Measurements from ENCODE around the gene NXPE4.

The NXPE4 gene

GRCh38 chr11:114566276-114566675 lies 29.3 kb downstream of the NXPE4 start:
- Histone ChIP-seq H3K9me2 (ENCODE audit: low read depth, low read length) (no peaks in the 10 kb centered on the region), H3K36me3 (ENCODE audit: insufficient read depth, low read length) (no peaks in the 10 kb centered on the region), H3K4me2 (ENCODE audit: low read length) (no peak overlapping the region), H3F3A (ENCODE audit: insufficient read depth, low read length) (no peaks in the 10 kb centered on the region), H2AFZ (ENCODE audit: low read length) (no peak overlapping the region), H3K79me2 (ENCODE audit: insufficient read depth, low read length) (no peaks in the 10 kb centered on the region), H4K20me1 (ENCODE audit: insufficient read depth, low read length) (no peaks in the 10 kb centered on the region), H3K4me1 (ENCODE audit: insufficient read depth, low read length, severe bottlenecking) (no peaks in the 10 kb centered on the region), H3K9ac (ENCODE audit: low read length) (no peak overlapping the region), H3K9me3 (ENCODE audit: low read length) (no peaks in the 10 kb centered on the region), H3K27ac (ENCODE audit: low read depth, low read length, poor library complexity, severe bottlenecking) (no peak overlapping the region), H3K4me3 (ENCODE audit: low read depth, low read length, poor library complexity, severe bottlenecking) (no peak overlapping the region), H3K27me3 (ENCODE audit: insufficient read depth, low read length) (no peaks in the 10 kb centered on the region)
- no peak for TF ChIP-seq CTCF (IDR thresholded peaks at IDR 0.05; ENCODE audit: low read length)
- TF ChIP-seq EZH2 (IDR thresholded peaks at IDR 0.05; ENCODE audit: borderline replicate concordance, low read length): no peak

GRCh38 chr11:114564831-114565230 lies 30.8 kb downstream of the NXPE4 start:
- Histone ChIP-seq H3K4me3 (ENCODE audit: low read depth, low read length, poor library complexity, severe bottlenecking) (no peak overlapping the region), H3K27me3 (ENCODE audit: insufficient read depth, low read length) (no peaks in the 10 kb centered on the region), H3K4me1 (ENCODE audit: insufficient read depth, low read length, severe bottlenecking) (no peaks in the 10 kb centered on the region), H3K9ac (ENCODE audit: low read length) (no peak overlapping the region), H3K27ac (ENCODE audit: low read depth, low read length, poor library complexity, severe bottlenecking) (no peak overlapping the region), H2AFZ (ENCODE audit: low read length) (no peak overlapping the region), H3K79me2 (ENCODE audit: insufficient read depth, low read length) (no peaks in the 10 kb centered on the region), H3F3A (ENCODE audit: insufficient read depth, low read length) (no peaks in the 10 kb centered on the region), H3K4me2 (ENCODE audit: low read length) (no peak overlapping the region), H3K9me3 (ENCODE audit: low read length) (no peaks in the 10 kb centered on the region), H4K20me1 (ENCODE audit: insufficient read depth, low read length) (no peaks in the 10 kb centered on the region), H3K36me3 (ENCODE audit: insufficient read depth, low read length) (no peaks in the 10 kb centered on the region), H3K9me2 (ENCODE audit: low read depth, low read length) (no peaks in the 10 kb centered on the region)
- TF ChIP-seq CTCF (IDR thresholded peaks at IDR 0.05; ENCODE audit: low read length): no peak
- TF ChIP-seq EZH2 (IDR thresholded peaks at IDR 0.05; ENCODE audit: borderline replicate concordance, low read length): no peak

- Histone ChIP-seq H4K20me1 (ENCODE audit: insufficient read depth, low read length) (no peaks in the 10 kb centered on the region), H3K4me3 (ENCODE audit: low read depth, low read length, poor library complexity, severe bottlenecking) (no peak overlapping the region), H3K4me2 (ENCODE audit: low read length) (no peak overlapping the region), H3K9me3 (ENCODE audit: low read length) (no peaks in the 10 kb centered on the region), H3K4me1 (ENCODE audit: insufficient read depth, low read length, severe bottlenecking) (no peaks in the 10 kb centered on the region), H3K79me2 (ENCODE audit: insufficient read depth, low read length) (no peaks in the 10 kb centered on the region), H3K27me3 (ENCODE audit: insufficient read depth, low read length) (no peaks in the 10 kb centered on the region), H3K36me3 (ENCODE audit: insufficient read depth, low read length) (no peaks in the 10 kb centered on the region), H3K27ac (ENCODE audit: low read depth, low read length, poor library complexity, severe bottlenecking) (no peak overlapping the region), H2AFZ (ENCODE audit: low read length) (no peak overlapping the region), H3K9ac (ENCODE audit: low read length) (no peak overlapping the region), H3K9me2 (ENCODE audit: low read depth, low read length) (no peaks in the 10 kb centered on the region), H3F3A (ENCODE audit: insufficient read depth, low read length) (no peaks in the 10 kb centered on the region)
- TF ChIP-seq CTCF (IDR thresholded peaks at IDR 0.05; ENCODE audit: low read length) (no peak), EZH2 (IDR thresholded peaks at IDR 0.05; ENCODE audit: borderline replicate concordance, low read length) (no peak)
Observed at GRCh38 chr11:114563077-114563476, 32.5 kb downstream of the NXPE4 start.

Data from OCI-LY1 (cell line).